Naive B cell (primary cell): Measurements from ENCODE around the gene ALDH4A1. TPM values are rescaled to one million over a fixed set of nuclear protein-coding genes. Genes with fewer than 3 reads are reported as not detected.

ENCODE experiments used
- ATAC-seq, 2 donors: fragments of 150-1000 bp; cut with Tn5 transposase; 2 replicates each; pipeline ENCODE4 v1.10.0; 2021; ENCODE audit warnings: low read depth in 2 of 2, mild to moderate bottlenecking in 2 of 2, moderate library complexity in 2 of 2
- DNase-seq: peaks from one replicate; pipeline ENCODE4 v3.0.0; 2022
- H3K27ac Mint-ChIP-seq, 6 donors: one replicate each; pipeline ENCODE4 v1.8.0; 2020 to 2022; ENCODE audit warnings: mild to moderate bottlenecking in 6 of 6, mixed read lengths in 6 of 6, moderate library complexity in 5 of 6, inconsistent platforms in 2 of 6
- H3K27me3 Mint-ChIP-seq, 3 donors: one replicate each; pipeline ENCODE4 v1.8.0; 2021 to 2022; ENCODE audit warnings: mixed read lengths in 3 of 3, mild to moderate bottlenecking in 1 of 3
- H3K36me3 Mint-ChIP-seq, 2 donors: one replicate each; pipeline ENCODE4 v1.8.0; 2020 to 2022; ENCODE audit warnings: mixed read lengths in 2 of 2, inconsistent platforms in 1 of 2, mild to moderate bottlenecking in 1 of 2
- H3K4me1 Mint-ChIP-seq, 3 donors: one replicate each; pipeline ENCODE4 v1.8.0; 2020 to 2022; ENCODE audit warnings: mixed read lengths in 3 of 3, inconsistent platforms in 1 of 3, mild to moderate bottlenecking in 1 of 3, moderate library complexity in 1 of 3
- H3K4me3 Mint-ChIP-seq, 8 donors: one replicate each; pipeline ENCODE4 v1.8.0; 2020 to 2022; ENCODE audit warnings: mild to moderate bottlenecking in 8 of 8, mixed read lengths in 8 of 8, moderate library complexity in 8 of 8, inconsistent platforms in 2 of 8
- H3K9me3 Mint-ChIP-seq, 7 donors: one replicate each; pipeline ENCODE4 v1.8.0; 2020 to 2022; ENCODE audit warnings: mixed read lengths in 7 of 7, mild to moderate bottlenecking in 5 of 7, inconsistent platforms in 2 of 7, moderate library complexity in 1 of 7
- polyA plus RNA-seq, 6 donors: library from polyadenylated mRNA; unstranded; fragments of 300-500 nt; fragmentation: Illumina TruSeq; gene quantifications; one replicate each; pipeline ENCODE4 v1.2.3, GENCODE V29; 2021; ENCODE audit warnings: low read depth in 6 of 6

ALDH4A1 gene
- polyA plus RNA-seq, 6 donors from 2014 or later: 0.96 to 6.7 (median 1.1) TPM

DNA sequence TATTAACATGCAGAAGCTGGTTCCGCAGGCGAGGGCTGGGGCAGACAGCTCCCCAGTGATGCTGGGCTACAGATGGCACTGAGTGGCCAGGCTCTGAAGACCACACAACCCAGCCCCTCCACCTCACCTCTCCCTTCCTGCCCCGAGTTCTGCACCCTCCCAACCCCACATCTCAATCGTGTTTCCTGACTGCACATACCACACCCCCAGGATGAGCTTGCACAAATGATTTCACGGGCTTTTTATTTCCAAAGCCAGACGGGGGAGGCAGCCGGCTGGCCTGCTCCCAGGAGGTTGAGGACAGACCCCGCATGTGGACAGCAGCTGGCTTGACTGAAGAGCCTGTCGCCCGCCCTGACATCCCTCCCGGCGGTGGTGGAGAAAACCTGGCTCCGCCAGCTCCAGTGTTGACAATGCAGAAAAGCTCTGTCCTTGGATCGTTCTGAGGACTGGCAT is 21.4 kb upstream of the ALDH4A1 start:
- Mint-ChIP-seq H3K9me3 (peaks cover 0 to 2% (median 0%) of the 10 kb centered on the region in 7 donors), H3K36me3 (no peaks in the 10 kb centered on the region), H3K4me3 (peak overlapping the region in 2 of 8 donors; percentile 48 to 52), H3K4me1 (peaks cover 31 to 56% (median 44%) of the 10 kb centered on the region in 3 donors), H3K27ac (peak overlapping the region in 1 of 6 donors; percentile 69), H3K27me3 (peaks cover 0 to 5% (median 0%) of the 10 kb centered on the region in 3 donors)
- DNase-seq: no peak
- no peak for ATAC-seq

DNA sequence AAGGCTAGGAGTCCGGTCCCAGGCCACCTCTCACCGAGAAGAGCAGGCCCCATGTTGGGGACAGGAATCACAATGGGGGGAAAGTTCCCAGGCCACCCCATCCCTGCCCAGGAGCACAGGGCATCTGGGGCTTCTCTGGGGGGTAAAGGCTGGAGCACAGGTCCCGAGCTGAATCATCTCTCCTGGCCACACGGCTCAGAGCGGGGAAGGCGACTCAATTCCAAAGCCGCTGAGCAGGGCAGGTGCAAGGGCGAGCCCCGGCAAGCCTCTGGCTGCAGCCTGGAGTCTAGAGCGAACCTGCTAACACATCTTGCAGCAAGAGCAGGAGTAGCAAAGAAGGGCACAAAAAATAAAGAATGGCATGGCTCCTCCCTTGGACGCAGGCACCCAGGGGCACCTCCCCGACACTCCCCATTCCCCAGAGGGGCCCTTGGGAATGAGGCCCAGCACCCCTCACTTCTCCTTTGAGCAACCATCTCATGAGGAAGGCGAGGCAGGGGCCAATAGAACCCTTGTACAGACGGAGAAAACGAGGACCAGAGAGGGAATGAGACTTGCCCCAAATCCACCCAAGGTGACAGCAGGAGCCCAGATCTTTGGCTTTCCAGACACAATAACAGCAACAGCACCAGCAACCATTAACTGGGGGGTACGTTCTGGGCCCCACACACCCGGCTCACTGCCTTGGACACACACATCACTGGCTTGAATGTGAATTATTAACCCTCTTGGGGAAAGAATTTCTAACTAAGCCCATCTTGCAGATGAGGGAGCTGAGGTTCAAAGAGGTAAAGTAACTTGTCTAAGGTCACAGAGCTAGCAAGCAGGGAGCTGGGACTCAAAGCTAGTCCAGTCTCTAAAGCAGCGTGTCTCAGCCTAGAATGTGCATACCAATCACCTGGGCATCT is 20.7 kb upstream of the ALDH4A1 start:
- peak overlapping the region in 1 of 8 donors; percentile 61 for H3K4me3 Mint-ChIP-seq
- peaks cover 0 to 5% (median 0%) of the 10 kb centered on the region in 3 donors for H3K27me3 Mint-ChIP-seq
- DNase-seq: no peak
- ATAC-seq: no peak
- no peaks in the 10 kb centered on the region for H3K36me3 Mint-ChIP-seq
- no peak overlapping the region for H3K27ac Mint-ChIP-seq
- H3K4me1 Mint-ChIP-seq: peaks cover 27 to 49% (median 41%) of the 10 kb centered on the region in 3 donors
- H3K9me3 Mint-ChIP-seq: peaks cover 0 to 2% (median 0%) of the 10 kb centered on the region in 7 donors

DNA sequence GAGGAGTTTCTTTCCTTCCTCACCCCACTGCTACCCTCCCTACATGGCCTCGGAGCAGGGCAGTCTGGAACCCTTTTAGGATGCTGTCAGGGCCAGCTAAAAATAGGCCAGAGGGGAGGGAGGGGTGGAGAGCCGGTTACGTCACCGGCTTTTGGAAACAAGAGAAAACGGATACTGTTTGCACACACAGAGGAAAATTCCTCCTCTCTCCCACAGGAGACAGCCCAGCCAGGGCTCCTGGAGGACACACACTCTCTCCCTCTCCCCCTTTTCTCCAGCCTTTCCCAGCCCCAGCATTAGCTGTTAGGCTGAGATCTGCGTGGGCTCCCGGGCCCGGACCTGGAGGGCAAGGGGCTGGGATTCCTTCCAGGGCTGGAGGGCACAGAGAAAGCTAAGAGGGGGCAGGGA is 20.0 kb upstream of the ALDH4A1 start:
- Mint-ChIP-seq H3K4me1 (peaks cover 20 to 41% (median 34%) of the 10 kb centered on the region in 3 donors), H3K27me3 (peaks cover 0 to 5% (median 0%) of the 10 kb centered on the region in 3 donors), H3K36me3 (no peaks in the 10 kb centered on the region), H3K27ac (no peak overlapping the region), H3K4me3 (no peak overlapping the region), H3K9me3 (peaks cover 0 to 2% (median 0%) of the 10 kb centered on the region in 7 donors)
- no peak for DNase-seq
- ATAC-seq: no peak

DNA sequence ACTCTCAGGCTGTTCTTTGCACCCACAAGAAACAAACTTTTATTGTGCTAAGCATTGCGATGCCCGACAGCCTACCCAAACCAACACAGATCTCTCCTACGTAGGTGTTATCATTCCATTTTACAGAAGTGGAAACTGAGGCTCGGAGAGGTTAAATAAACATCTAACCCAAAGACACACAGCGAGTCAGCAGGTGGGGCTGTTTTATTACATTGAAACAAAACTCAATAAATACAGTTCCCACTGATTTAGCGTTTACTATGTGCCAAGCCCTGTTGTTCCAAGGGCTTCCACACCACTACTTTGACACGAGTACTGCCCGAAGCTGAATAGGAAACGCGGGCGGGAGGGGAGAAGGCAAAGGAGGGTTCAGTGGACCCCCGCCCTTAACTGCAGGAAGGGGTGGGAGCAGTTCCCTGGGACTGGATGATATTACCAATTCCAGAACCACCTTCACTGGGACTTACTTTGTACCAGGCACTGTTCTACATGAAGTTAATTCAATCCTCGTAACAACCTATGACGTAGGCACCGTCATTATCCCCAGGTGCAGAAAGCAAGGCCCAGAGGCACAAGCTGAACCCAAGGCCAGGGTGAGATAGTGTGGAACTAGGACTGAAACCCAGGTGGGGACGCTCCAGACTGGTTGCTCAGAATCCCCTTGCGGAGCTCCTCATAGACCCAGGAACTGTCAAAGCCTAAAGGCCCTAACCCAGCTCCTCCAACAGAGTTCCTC is 19.3 kb upstream of the ALDH4A1 start:
- H3K27ac Mint-ChIP-seq: no peak overlapping the region
- H3K36me3 Mint-ChIP-seq: no peaks in the 10 kb centered on the region
- H3K4me3 Mint-ChIP-seq: no peak overlapping the region

DNA sequence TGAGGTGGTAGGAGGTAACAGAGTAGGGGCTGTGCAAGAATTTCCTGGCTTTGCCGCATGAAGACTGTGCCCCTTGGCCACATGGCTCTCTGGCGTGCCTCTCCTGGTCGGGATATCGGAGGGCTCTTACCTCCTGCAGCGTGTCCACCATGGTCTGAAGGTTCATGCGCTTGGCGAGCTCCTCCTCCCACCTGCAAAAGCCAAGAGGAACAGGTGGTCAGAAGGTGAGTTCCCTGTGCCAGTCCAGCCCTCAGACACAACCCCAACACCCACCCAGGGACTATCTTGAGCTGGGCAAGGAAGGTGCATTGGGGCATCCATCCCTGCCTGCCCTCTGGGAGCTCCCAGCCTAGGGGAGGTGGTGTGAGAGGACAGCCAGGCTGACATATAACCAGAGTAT is 18.6 kb upstream of the ALDH4A1 start:
- H3K4me3 Mint-ChIP-seq: no peak overlapping the region
- no peaks in the 10 kb centered on the region for H3K36me3 Mint-ChIP-seq
- H3K4me1 Mint-ChIP-seq: peaks cover 14 to 30% (median 24%) of the 10 kb centered on the region in 3 donors
- H3K9me3 Mint-ChIP-seq: peaks cover 0 to 2% (median 0%) of the 10 kb centered on the region in 7 donors
- peak overlapping the region in 1 of 6 donors; percentile 9 for H3K27ac Mint-ChIP-seq
- no peak for ATAC-seq
- DNase-seq: no peak
- H3K27me3 Mint-ChIP-seq: peaks cover 0 to 5% (median 0%) of the 10 kb centered on the region in 3 donors

More for the DNA sequence above, 19.3 kb upstream of the ALDH4A1 start:
- DNase-seq (no peak), ATAC-seq (no peak)
- Mint-ChIP-seq H3K27me3 (peaks cover 0 to 5% (median 0%) of the 10 kb centered on the region in 3 donors), H3K4me1 (peaks cover 15 to 35% (median 27%) of the 10 kb centered on the region in 3 donors), H3K9me3 (peaks cover 0 to 2% (median 0%) of the 10 kb centered on the region in 7 donors)

DNA sequence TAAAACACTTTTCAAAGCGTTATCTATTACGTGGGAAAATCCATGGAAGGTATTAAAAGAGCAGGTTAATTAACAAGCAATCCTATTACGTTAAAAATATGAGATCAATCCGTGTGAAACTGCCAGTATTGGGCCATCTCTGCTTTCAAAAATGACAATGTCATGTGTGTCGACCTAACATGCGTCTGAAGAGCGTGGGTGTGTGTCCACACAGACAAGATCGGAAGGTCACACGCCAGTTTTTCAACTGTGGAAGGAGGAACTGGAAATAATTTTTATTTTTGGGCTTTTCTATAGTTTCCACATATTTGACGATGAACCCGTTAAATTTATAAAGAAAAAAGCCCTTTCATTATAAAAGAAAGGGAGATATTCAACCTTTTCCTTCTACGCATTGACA is 17.6 kb upstream of the ALDH4A1 start:
- peaks cover 6 to 23% (median 15%) of the 10 kb centered on the region in 3 donors for H3K4me1 Mint-ChIP-seq
- H3K9me3 Mint-ChIP-seq: no peaks in the 10 kb centered on the region
- no peaks in the 10 kb centered on the region for H3K27me3 Mint-ChIP-seq
- no peak for DNase-seq
- H3K27ac Mint-ChIP-seq: no peak overlapping the region
- no peak for ATAC-seq
- no peak overlapping the region for H3K4me3 Mint-ChIP-seq
- H3K36me3 Mint-ChIP-seq: no peaks in the 10 kb centered on the region

DNA sequence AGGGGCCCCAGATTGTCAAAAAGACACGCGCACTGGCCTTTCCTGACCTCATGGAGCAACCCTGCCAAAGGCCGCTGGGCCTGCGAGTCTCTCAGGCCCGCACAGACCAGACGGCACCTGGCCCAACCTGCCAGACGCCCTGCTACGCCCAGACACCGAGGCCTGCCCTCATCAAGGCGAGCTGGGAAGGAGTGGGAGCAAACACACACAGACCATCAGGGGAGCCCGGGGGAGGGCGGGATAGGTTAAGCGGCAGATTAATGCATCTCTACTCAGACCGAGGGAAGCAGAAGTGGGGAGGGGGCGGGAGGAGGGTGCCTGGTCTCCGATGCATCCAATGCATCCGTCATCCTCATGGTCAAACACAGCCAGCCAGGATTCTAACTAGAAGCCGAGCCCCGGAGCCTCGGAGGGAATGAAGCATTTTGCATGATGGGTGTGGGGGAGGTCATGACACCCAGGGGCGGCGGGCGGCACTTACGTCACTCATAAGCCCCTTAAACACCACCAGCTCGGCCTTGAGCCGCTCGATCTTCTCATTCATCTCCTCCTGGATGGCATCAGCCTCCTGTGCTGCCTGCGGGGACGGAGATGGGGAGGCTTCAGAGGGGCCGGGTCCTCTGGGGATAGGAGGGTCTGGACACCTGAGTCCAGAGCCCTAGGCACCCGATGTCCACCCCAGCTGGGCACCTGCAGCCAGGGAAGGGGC is 17.0 kb upstream of the ALDH4A1 start:
- ATAC-seq: no peak
- H3K27ac Mint-ChIP-seq: peak overlapping the region in 1 of 6 donors; percentile 85
- no peak overlapping the region for H3K4me3 Mint-ChIP-seq
- no peaks in the 10 kb centered on the region for H3K27me3 Mint-ChIP-seq
- no peaks in the 10 kb centered on the region for H3K9me3 Mint-ChIP-seq
- H3K4me1 Mint-ChIP-seq: peaks cover 3 to 17% (median 9%) of the 10 kb centered on the region in 3 donors
- DNase-seq: no peak
- H3K36me3 Mint-ChIP-seq: no peaks in the 10 kb centered on the region

DNA sequence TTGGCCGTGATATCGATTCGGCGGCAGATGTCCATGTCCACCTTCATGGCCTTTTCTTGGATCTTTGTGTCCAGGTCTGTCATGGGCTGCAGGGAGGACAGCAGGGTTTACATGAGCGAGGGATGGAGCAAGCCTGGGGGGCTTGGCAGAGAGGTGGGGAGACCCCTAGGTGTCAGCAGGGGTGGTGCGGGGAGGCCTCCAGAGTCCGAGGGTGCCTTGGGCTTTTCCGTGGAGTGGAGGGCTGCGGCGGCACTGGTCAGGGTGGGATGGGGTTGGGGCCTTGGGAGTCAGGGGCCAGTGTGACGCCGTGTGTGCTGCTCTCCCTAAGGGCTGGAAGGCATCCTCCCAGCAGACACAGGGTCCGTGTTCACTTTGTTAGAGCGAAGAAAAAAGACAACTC is 16.1 kb upstream of the ALDH4A1 start:
- H3K36me3 Mint-ChIP-seq: no peaks in the 10 kb centered on the region
- peak overlapping the region in 1 of 6 donors; percentile 73 for H3K27ac Mint-ChIP-seq
- H3K9me3 Mint-ChIP-seq: no peaks in the 10 kb centered on the region
- H3K27me3 Mint-ChIP-seq: no peaks in the 10 kb centered on the region
- no peak overlapping the region for H3K4me3 Mint-ChIP-seq
- H3K4me1 Mint-ChIP-seq: peaks cover 0 to 12% (median under 1%) of the 10 kb centered on the region in 3 donors
- no peak for ATAC-seq
- DNase-seq: no peak

DNA sequence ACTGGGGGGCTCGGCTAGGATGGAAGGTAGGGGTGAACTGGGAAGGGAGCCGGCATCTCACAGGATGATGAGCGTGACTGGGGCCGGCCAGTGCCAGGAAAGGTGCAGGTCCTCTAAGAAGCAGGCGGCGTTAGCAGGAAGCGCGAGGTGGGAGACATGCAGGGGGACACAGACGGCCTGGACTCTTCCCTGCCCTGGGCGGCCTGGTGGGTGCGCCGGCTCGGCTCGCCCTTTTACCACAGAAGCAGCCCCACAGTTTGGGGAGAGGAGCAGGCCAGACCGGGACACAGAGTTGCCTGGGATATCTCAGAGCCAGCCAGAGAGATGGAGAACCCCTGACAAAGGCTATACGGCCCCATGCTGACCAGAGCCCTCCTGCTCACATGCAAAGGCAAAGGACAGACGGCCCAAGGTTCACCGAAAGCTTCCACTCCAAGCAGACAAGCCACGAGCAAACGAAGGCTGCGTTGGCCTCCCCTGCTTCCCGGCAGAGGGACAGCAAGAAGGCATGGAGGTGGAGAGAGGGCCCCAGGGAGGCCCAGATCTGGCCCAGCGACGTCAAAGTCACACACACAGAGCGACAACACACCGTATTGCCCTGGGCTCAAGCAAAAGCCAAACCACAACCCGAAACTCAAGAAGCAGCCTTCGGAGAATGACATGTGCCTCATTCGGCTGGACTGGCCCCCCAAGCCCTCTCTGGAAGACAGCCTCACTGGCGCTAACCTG is 14.9 kb upstream of the ALDH4A1 start:
- peak overlapping the region in 1 of 6 donors; percentile 88 for H3K27ac Mint-ChIP-seq
- no peaks in the 10 kb centered on the region for H3K27me3 Mint-ChIP-seq
- H3K9me3 Mint-ChIP-seq: no peaks in the 10 kb centered on the region
- DNase-seq (no peak), ATAC-seq (no peak)
- H3K4me1 Mint-ChIP-seq: peaks cover 4 to 9% (median 6%) of the 10 kb centered on the region in 3 donors
- no peak overlapping the region for H3K4me3 Mint-ChIP-seq
- H3K36me3 Mint-ChIP-seq: no peaks in the 10 kb centered on the region

DNA sequence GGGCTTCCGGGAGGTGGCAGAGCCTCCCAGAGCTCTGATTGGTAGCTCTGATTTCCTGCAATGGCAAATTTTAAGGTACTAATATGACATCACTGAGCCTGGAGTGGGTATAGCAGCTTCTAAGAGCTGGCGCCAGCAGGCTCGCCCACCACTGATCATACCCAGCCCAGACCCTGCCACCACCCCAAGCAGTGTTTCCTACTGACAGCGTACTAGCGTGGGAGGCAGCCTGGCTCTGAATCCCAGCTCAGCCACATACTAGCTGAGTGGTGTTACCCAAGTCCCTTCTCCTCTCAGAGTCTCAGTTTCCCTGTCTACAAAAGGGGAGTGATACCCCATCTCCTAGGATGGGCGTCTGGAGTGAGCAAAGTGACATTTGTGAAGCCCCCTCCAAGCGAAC is 13.0 kb upstream of the ALDH4A1 start:
- Mint-ChIP-seq H3K4me1 (peaks cover 4 to 9% (median 6%) of the 10 kb centered on the region in 3 donors), H3K27me3 (no peaks in the 10 kb centered on the region), H3K27ac (peak overlapping the region in 3 of 6 donors; percentile 29 to 59 (median 39)), H3K36me3 (peaks cover 0 to 9% of the 10 kb centered on the region in 2 donors), H3K4me3 (no peak overlapping the region), H3K9me3 (no peaks in the 10 kb centered on the region)
- DNase-seq (no peak), ATAC-seq (no peak)

DNA sequence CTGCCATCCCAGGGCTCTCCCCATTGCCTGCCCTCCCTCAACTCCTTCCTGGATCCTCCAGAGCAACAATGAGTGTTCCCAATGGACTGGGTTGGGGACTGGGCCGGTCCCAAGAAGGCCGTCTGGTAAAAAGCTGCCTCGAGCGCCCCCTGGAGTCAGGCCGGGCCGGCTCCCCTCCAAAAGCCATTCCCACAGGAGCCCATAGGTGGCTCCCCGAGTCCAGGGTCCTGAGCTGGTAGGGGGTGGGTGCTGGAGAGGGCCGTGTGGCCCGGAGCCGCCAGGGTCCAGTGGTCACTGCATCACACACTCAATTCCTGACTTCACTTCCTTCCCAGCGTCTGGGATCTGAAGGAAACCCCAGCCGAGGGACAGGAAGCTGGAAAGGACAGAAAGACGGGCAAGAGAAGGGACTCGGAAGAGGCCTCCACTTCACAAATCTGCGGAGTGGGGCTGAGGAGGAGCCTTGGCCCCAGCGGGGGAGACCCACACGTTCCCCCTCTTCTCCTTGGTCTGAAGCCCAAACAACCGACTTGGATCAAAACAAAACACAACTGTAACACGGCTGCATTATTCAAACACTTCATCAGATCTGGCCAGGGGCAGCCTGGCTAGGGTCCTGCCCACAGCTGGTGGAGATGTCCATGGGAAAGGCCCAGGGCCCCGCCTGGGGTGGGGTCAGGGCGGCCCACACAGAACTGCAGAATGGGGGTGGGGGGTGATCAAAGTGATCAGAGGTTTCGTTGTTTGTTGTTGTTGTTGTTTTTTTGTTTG is 10.9 kb upstream of the ALDH4A1 start:
- peaks cover 12 to 22% (median 16%) of the 10 kb centered on the region in 3 donors for H3K4me1 Mint-ChIP-seq
- H3K9me3 Mint-ChIP-seq: peaks cover 0 to 1% (median 0%) of the 10 kb centered on the region in 7 donors
- peak overlapping the region in 2 of 6 donors; percentile 65 to 90 for H3K27ac Mint-ChIP-seq
- DNase-seq: peak; percentile 59
- H3K4me3 Mint-ChIP-seq: no peak overlapping the region
- H3K27me3 Mint-ChIP-seq: no peaks in the 10 kb centered on the region
- ATAC-seq: peak; percentile 73 to 84
- peaks cover 0 to 13% of the 10 kb centered on the region in 2 donors for H3K36me3 Mint-ChIP-seq

DNA sequence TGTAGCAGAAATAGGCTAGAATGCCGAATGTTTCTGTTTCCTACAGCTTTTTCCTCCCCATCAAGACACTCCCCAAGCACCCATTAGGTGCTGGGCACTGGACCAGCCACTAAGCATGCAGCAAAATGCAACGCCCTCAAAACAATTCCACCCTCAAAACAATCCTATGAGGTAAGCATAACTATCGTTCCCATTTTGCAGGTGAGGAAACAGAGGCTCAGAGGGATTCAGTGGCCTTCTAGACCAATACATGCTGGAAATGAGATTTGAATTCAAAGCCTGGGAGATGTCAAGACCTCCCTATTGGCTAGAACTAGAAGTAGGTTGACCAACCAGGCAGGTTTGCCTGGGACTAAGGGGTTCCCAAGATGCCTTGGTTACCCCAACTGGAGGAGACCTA is 10.2 kb upstream of the ALDH4A1 start:
- H3K4me3 Mint-ChIP-seq: peak overlapping the region in 1 of 8 donors; percentile 30
- peaks cover 0 to 13% of the 10 kb centered on the region in 2 donors for H3K36me3 Mint-ChIP-seq
- peaks cover 19 to 29% (median 23%) of the 10 kb centered on the region in 3 donors for H3K4me1 Mint-ChIP-seq
- DNase-seq (no peak), ATAC-seq (no peak)
- H3K27ac Mint-ChIP-seq: peak overlapping the region in 2 of 6 donors; percentile 37 to 62
- H3K9me3 Mint-ChIP-seq: peaks cover 0 to 1% (median 0%) of the 10 kb centered on the region in 7 donors
- H3K27me3 Mint-ChIP-seq: no peaks in the 10 kb centered on the region
